B cell (primary cell): ENCODE results near the gene GGTLC1. TPM values are rescaled to one million over a fixed set of nuclear protein-coding genes. Genes with fewer than 3 reads are reported as not detected.

Source experiments
- ATAC-seq: fragments of 200-7000 bp; cut with Tn5 transposase; one replicate; pipeline ENCODE4 v1.10.0; 2021; ENCODE audit warnings: low read depth, mild to moderate bottlenecking, moderate number of reproducible peaks, moderate library complexity
- CTCF ChIA-PET: fragments of 350-600 bp; sonication (Branson Sonifier 250); formaldehyde crosslinking; loops from one replicate; lab custom pipeline; 2021; ENCODE audit warnings: antibody characterized with exemption, inconsistent platforms; lab: Charles Lee
- POLR2A ChIA-PET: fragments of 350-600 bp; sonication (Branson Sonifier 250); formaldehyde crosslinking; loops from one replicate; lab custom pipeline; 2021; ENCODE audit warnings: antibody characterized with exemption; lab: Charles Lee
- DNase-seq: peaks from one replicate; pipeline ENCODE4 v3.0.0; 2013
- H2AFZ ChIP-seq: 2 replicates; pipeline ENCODE4 v1.6.1; 2012; ENCODE audit warnings: mild to moderate bottlenecking, low read depth, low read length; ENCODE audit not compliant: insufficient read depth, poor library complexity, severe bottlenecking
- H3K27ac ChIP-seq, 2 donors: 1 replicate in 1 of 2; 2 replicates in 1 of 2; pipeline ENCODE4 v1.5.1; 2012 to 2013; ENCODE audit warnings: low read length in 2 of 2, mild to moderate bottlenecking in 2 of 2, moderate library complexity in 1 of 2
- H3K27me3 ChIP-seq, 4 experiments: fragments of 200-600 bp in 1 of 4; sonication (generic) in 1 of 4; replicated peaks in 1 of 4; 1 replicate in 2 of 4; 2 replicates in 2 of 4; pipeline versions ENCODE4 v1.6.1 to v1.7.0; 2013 to 2016; ENCODE audit warnings: low read length in 3 of 4, mild to moderate bottlenecking in 2 of 4, mixed read lengths in 1 of 4, moderate library complexity in 1 of 4; ENCODE audit not compliant: insufficient read depth in 4 of 4, control insufficient read depth in 3 of 4; ENCODE audit errors: control extremely low read depth in 1 of 4
- H3K36me3 ChIP-seq, 2 experiments: replicated peaks in 1 of 2; 1 replicate in 1 of 2; 2 replicates in 1 of 2; pipeline versions ENCODE4 v1.6.1 to v1.7.1; 2013; ENCODE audit warnings: low read length in 1 of 2; ENCODE audit not compliant: insufficient read depth in 2 of 2, control insufficient read depth in 1 of 2; ENCODE audit errors: control extremely low read depth in 1 of 2, extremely low read depth in 1 of 2
- H3K4me1 ChIP-seq, 2 donors: fragments of 200-600 bp in 1 of 2; sonication (generic) in 1 of 2; 1 replicate in 1 of 2; 2 replicates in 1 of 2; pipeline versions ENCODE4 v1.5.1 to v1.6.1; 2013 to 2017; ENCODE audit warnings: low read length in 2 of 2; ENCODE audit not compliant: control insufficient read depth in 2 of 2, insufficient read depth in 2 of 2
- H3K4me2 ChIP-seq: replicated peaks from 2 replicates; pipeline ENCODE3; 2012; ENCODE audit warnings: mild to moderate bottlenecking, low read depth, low read length; ENCODE audit not compliant: poor library complexity, severe bottlenecking
- H3K4me3 ChIP-seq, 5 experiments: fragments of 200-600 bp in 1 of 5; sonication (generic) in 1 of 5; 1 replicate in 3 of 5; 2 replicates in 2 of 5; pipeline versions ENCODE4 v1.5.1 to v1.7.0; 2011 to 2016; ENCODE audit warnings: low read length in 4 of 5, mild to moderate bottlenecking in 4 of 5, low read depth in 2 of 5, control low read depth in 1 of 5, moderate library complexity in 1 of 5; ENCODE audit not compliant: insufficient read depth in 1 of 5; ENCODE audit errors: control extremely low read depth in 1 of 5, extremely low read depth in 1 of 5
- H3K79me2 ChIP-seq: fragments of 200-600 bp; sonication (generic); one replicate; pipeline ENCODE4 v1.6.0; 2016; ENCODE audit warnings: low read length; ENCODE audit not compliant: control insufficient read depth, insufficient read depth
- H3K9ac ChIP-seq: fragments of 200-600 bp; sonication (generic); 2 replicates; pipeline ENCODE4 v1.6.1; 2017; ENCODE audit warnings: mild to moderate bottlenecking, low read length, moderate library complexity
- H3K9me3 ChIP-seq, 3 donors: one replicate each; pipeline versions ENCODE4 v1.6.1 to v1.7.1; 2013; ENCODE audit warnings: low read length in 2 of 3; ENCODE audit not compliant: control insufficient read depth in 2 of 3, insufficient read depth in 1 of 3; ENCODE audit errors: control extremely low read depth in 1 of 3
- H4K20me1 ChIP-seq: 2 replicates; pipeline ENCODE4 v1.6.0; 2012; ENCODE audit warnings: mild to moderate bottlenecking, low read length; ENCODE audit not compliant: insufficient read depth, control insufficient read depth, poor library complexity, severe bottlenecking
- H3K27ac Mint-ChIP-seq: one replicate; pipeline ENCODE4 v1.8.0; 2021; ENCODE audit warnings: mixed read lengths
- H3K27me3 Mint-ChIP-seq: one replicate; pipeline ENCODE4 v1.8.0; 2021; ENCODE audit warnings: mixed read lengths
- H3K4me1 Mint-ChIP-seq: one replicate; pipeline ENCODE4 v1.8.0; 2021; ENCODE audit warnings: mixed read lengths
- H3K4me3 Mint-ChIP-seq: one replicate; pipeline ENCODE4 v1.8.0; 2021; ENCODE audit warnings: mixed read lengths
- H3K9me3 Mint-ChIP-seq: one replicate; pipeline ENCODE4 v1.8.0; 2022; ENCODE audit warnings: mixed read lengths; ENCODE audit not compliant: insufficient read depth
- EZH2 ChIP-seq: IDR thresholded peaks from 2 replicates; pipeline ENCODE4 v1.6.1; 2012; ENCODE audit warnings: borderline replicate concordance, low read depth, mild to moderate bottlenecking, moderate library complexity, low read length; ENCODE audit not compliant: insufficient read depth, poor library complexity, severe bottlenecking
- WGBS: methylation state at CpG from one replicate; pipeline ENCODE4 v1.1.5; 2013; ENCODE audit warnings: missing lambda C conversion rate; ENCODE audit not compliant: insufficient coverage; 5-methylcytosine and 5-hydroxymethylcytosine counted together
- intact Hi-C: fragments of 100-400 bp; cut with micrococcal nuclease; formaldehyde crosslinking; loops from one replicate; pipeline ENCODE4 v1.10.0; 2022
- polyA plus RNA-seq: library from polyadenylated mRNA; depleted of rRNA; stranded (reverse); fragments of >200 nt; gene quantifications from 2 replicates; pipeline ENCODE4 v1.2.3, GENCODE V29; 2012
- total RNA-seq, 2 donors: library from RNA; stranded (reverse); fragments of 120-200 nt in 1 of 2; gene quantifications; 1 replicate in 1 of 2; 2 replicates in 1 of 2; pipeline versions ENCODE4 v1.2.3 to v1.2.4, GENCODE V29; 2013 to 2022
- TF ChIP-seq, protein P1 (sequence below): fragments of 200-600 bp; IDR thresholded peaks from one replicate; pipeline ENCODE4 v1.8.0; 2022; ENCODE audit warnings: antibody characterized with exemption, mild to moderate bottlenecking

GGTLC1 gene
- total and polyA plus RNA-seq, 2 donors (not counting 1 experiment from before 2014, with no cell fraction given) = not detected

DNA sequence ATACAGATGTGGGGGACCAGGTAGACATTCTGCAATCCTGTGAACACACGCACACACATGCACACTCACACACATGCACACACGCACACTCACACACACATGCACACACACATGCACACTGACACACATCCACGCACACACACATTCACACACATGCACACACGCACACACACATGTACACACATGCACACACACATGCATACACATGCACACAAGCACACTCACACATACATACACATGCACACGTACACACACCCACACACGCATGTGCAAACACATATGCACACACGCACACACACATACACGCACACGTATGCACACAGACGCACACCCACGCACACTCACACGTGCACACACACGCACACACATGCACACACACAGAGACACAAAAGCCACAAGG is 14.3 kb upstream of the GGTLC1 start:
- no peak overlapping the region for H2AFZ ChIP-seq
- no peak overlapping the region for H3K27ac ChIP-seq
- DNase-seq (no peak), ATAC-seq (no peak)
- H3K4me1 ChIP-seq = no peaks in the 10 kb centered on the region
- no peaks in the 10 kb centered on the region for H3K4me1 Mint-ChIP-seq
- H3K9me3 Mint-ChIP-seq = no peaks in the 10 kb centered on the region
- no peak overlapping the region for H3K4me3 ChIP-seq
- no peaks in the 10 kb centered on the region for H3K79me2 ChIP-seq
- peaks cover 11% of the 10 kb centered on the region for H3K27me3 Mint-ChIP-seq
- no peak for TF ChIP-seq EZH2
- TF ChIP-seq, protein P1, sequence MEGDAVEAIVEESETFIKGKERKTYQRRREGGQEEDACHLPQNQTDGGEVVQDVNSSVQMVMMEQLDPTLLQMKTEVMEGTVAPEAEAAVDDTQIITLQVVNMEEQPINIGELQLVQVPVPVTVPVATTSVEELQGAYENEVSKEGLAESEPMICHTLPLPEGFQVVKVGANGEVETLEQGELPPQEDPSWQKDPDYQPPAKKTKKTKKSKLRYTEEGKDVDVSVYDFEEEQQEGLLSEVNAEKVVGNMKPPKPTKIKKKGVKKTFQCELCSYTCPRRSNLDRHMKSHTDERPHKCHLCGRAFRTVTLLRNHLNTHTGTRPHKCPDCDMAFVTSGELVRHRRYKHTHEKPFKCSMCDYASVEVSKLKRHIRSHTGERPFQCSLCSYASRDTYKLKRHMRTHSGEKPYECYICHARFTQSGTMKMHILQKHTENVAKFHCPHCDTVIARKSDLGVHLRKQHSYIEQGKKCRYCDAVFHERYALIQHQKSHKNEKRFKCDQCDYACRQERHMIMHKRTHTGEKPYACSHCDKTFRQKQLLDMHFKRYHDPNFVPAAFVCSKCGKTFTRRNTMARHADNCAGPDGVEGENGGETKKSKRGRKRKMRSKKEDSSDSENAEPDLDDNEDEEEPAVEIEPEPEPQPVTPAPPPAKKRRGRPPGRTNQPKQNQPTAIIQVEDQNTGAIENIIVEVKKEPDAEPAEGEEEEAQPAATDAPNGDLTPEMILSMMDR = no peak
- POLR2A ChIA-PET = no interaction called here
- no peaks in the 10 kb centered on the region for H3K36me3 ChIP-seq
- 97% methylated on average over 13 of the region's 13 CpGs for WGBS
- intact Hi-C loops = no loop called here
- no peak overlapping the region for H3K4me2 ChIP-seq
- H3K27me3 ChIP-seq = peaks cover 0 to 4% (median 0%) of the 10 kb centered on the region in 4 experiments
- no peak overlapping the region for H3K27ac Mint-ChIP-seq
- CTCF ChIA-PET = interaction anchor here (1.1 kb wide), 1 partner anchor 65 kb away, joined by 4 read pairs; no protein-coding TSS in a partner anchor
- no peak overlapping the region for H3K9ac ChIP-seq
- H3K9me3 ChIP-seq = no peaks in the 10 kb centered on the region
- no peak overlapping the region for H3K4me3 Mint-ChIP-seq
- no peaks in the 10 kb centered on the region for H4K20me1 ChIP-seq

DNA sequence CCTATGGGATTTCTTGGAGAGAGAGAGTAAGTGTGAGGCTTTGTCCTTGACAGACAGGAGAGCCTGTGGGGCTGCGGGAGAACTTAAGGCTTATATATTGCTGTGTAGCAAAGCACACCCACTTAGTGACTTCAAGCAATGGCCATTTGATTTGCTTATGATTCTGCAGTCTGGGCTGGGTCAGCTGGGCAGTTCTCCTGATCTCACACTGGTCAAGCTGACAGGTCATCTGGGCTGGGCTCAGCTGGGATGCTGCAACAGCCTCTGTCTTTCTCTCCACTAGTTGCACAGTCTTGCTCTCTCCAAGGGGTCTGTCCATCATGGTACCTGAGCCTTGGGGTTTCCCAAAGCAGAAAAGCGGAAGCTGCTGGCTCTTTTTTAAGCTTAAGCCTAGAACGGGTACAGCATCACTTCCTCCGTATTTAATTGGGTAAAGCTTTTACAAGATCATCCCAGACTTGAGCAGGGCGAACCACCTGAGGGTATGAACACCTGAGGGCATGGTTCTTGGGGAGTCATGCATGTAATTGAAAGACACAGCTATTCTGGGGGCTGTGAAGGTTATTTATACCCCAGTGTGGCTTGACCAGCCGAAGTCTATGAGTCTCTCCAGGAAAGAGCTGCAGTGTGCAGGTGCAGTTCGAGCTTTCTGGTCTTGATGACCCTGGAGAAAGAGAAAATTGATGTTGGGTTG is 13.3 kb upstream of the GGTLC1 start:
- intact Hi-C loops = no loop called here
- H3K9ac ChIP-seq = no peak overlapping the region
- no peaks in the 10 kb centered on the region for H3K79me2 ChIP-seq
- Mint-ChIP-seq H3K9me3 (no peaks in the 10 kb centered on the region), H3K4me3 (no peak overlapping the region), H3K4me1 (no peaks in the 10 kb centered on the region), H3K27ac (no peak overlapping the region), H3K27me3 (peaks cover 12% of the 10 kb centered on the region)
- H3K4me1 ChIP-seq = no peaks in the 10 kb centered on the region
- ChIA-PET POLR2A (no interaction called here), CTCF (interaction anchor here (0.5 to 0.8 kb wide), 3 partner anchors 7 to 1454 kb away, joined by 3 to 4 read pairs (median 3); no protein-coding TSS in a partner anchor)
- no peak overlapping the region for H3K27ac ChIP-seq
- 80% methylated on average over 5 of the region's 7 CpGs for WGBS
- no peaks in the 10 kb centered on the region for H3K36me3 ChIP-seq
- H3K4me3 ChIP-seq = no peak overlapping the region
- H3K27me3 ChIP-seq = peaks cover 0 to 4% (median 0%) of the 10 kb centered on the region in 4 experiments
- no peaks in the 10 kb centered on the region for H4K20me1 ChIP-seq
- DNase-seq = peak; percentile 8
- peak; percentile 14 for ATAC-seq
- H2AFZ ChIP-seq = no peak overlapping the region
- no peak for TF ChIP-seq EZH2
- TF ChIP-seq, protein P1 = no peak
- no peaks in the 10 kb centered on the region for H3K9me3 ChIP-seq
- H3K4me2 ChIP-seq = no peak overlapping the region
